GM21390 (cell line): Measurements from ENCODE around the gene PSMB9.
A peak's percentile ranks its signal among the peaks of the same experiment; 100 is the strongest.
"Not testable (repeated sequence)": the region's sequence is repeated elsewhere in the genome, so short reads cannot be mapped to it uniquely, and the experiment has no call there.

Experiments
- ATAC-seq: cut with Tn5 transposase; IDR thresholded peaks from one replicate; pipeline ENCODE4 v1.9.1; 2021; ENCODE audit not compliant: unreplicated experiment

Gene PSMB9

GRCh38 chr6:32853541-32854375 is at the start of gene PSMB9, which contains the start of gene TAP1:
Gene PSMB9, plus strand, starts transcription at chr6:32854192. Its CDS starts 38 bp downstream, at chr6:32854230.
Gene TAP1, minus strand, starts transcription at chr6:32853704. Its CDS starts 68 bp downstream, at chr6:32853636.
- ATAC-seq, result peak; percentile 70

- ATAC-seq, result not testable (repeated sequence)
Measured at GRCh38 chr6:32805404-32805803, 48.6 kb upstream of the PSMB9 start.

- no peak for ATAC-seq
Measured at GRCh38 chr6:32807020-32807580, 46.9 kb upstream of the PSMB9 start.

- ATAC-seq, result no peak
Measured at GRCh38 chr6:32809171-32809570, 44.8 kb upstream of the PSMB9 start.

- ATAC-seq, result no peak
Measured at GRCh38 chr6:32814145-32814544, 39.8 kb upstream of the PSMB9 start.

GRCh38 chr6:32815115-32815514 is 38.9 kb upstream of the PSMB9 start:
- no peak for ATAC-seq

- ATAC-seq, result no peak
Measured at GRCh38 chr6:32815996-32816395, 38.0 kb upstream of the PSMB9 start.

- no peak for ATAC-seq
Measured at GRCh38 chr6:32816746-32817204, 37.2 kb upstream of the PSMB9 start, which contains the start of gene HLA-DOB. Gene HLA-DOB, minus strand, starts transcription at chr6:32817002. Its CDS starts 51 bp downstream, at chr6:32816951.

- ATAC-seq, result no peak
Measured at GRCh38 chr6:32818867-32819266, 35.1 kb upstream of the PSMB9 start.

- no peak for ATAC-seq
Measured at GRCh38 chr6:32819729-32820128, 34.3 kb upstream of the PSMB9 start.

GRCh38 chr6:32825966-32826365 is 28.0 kb upstream of the PSMB9 start:
- ATAC-seq, result no peak

GRCh38 chr6:32827025-32827424 is 27.0 kb upstream of the PSMB9 start:
- ATAC-seq, result no peak

GRCh38 chr6:32829495-32829894 is 24.5 kb upstream of the PSMB9 start:
- no peak for ATAC-seq

GRCh38 chr6:32830017-32830416 is 24.0 kb upstream of the PSMB9 start:
- no peak for ATAC-seq

GRCh38 chr6:32830936-32831335 is 23.1 kb upstream of the PSMB9 start:
- ATAC-seq, result no peak

GRCh38 chr6:32832535-32832934 is 21.5 kb upstream of the PSMB9 start:
- no peak for ATAC-seq

- no peak for ATAC-seq
Measured at GRCh38 chr6:32833664-32834063, 20.3 kb upstream of the PSMB9 start.

GRCh38 chr6:32835167-32835893 is 18.7 kb upstream of the PSMB9 start:
- no peak for ATAC-seq

GRCh38 chr6:32836873-32837272 is 17.1 kb upstream of the PSMB9 start:
- ATAC-seq, result no peak

GRCh38 chr6:32837651-32838113 is 16.3 kb upstream of the PSMB9 start:
- ATAC-seq, result no peak
